SHP77 treated with DMSO at 0.1 percent for 48 hours (cell line): ENCODE data around the gene TMEM267.
"Not testable (repeated sequence)": the region's sequence is repeated elsewhere in the genome, so short reads cannot be mapped to it uniquely, and the experiment has no call there.

Source experiments
- DNase-seq: peaks from one replicate; lab custom pipeline; 2025; lab: John Stamatoyannopoulos, UW

The TMEM267 gene

DNA sequence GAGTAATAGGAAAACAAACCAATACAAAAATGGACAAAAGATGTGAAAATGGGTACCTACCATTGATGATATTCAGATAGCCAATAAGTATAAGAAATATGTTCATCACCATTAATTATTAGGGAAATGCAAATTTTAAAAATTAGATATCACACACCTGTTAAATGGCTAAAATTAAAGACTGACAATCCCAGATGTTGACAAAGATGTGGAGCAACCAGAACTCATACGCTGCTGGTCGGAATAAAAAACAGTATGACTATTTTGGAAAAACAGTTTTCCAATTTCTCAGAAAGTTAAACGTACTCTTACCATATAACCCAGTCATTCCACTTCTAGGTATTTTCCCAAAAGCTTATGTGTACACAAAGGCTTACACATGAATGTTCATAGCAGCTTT lies 27.1 kb downstream of the TMEM267 start:
- no peak for DNase-seq

- not testable (repeated sequence) for DNase-seq
Observed at GRCh38 chr5:43441575-43441974, 42.1 kb downstream of the TMEM267 start.

- no peak for DNase-seq
Observed at GRCh38 chr5:43437062-43437660, 46.5 kb downstream of the TMEM267 start.

- no peak for DNase-seq
Observed at GRCh38 chr5:43433382-43433781, 50.3 kb downstream of the TMEM267 start.

- no peak for DNase-seq
Observed at GRCh38 chr5:43432486-43433375, 50.9 kb downstream of the TMEM267 start.

DNA sequence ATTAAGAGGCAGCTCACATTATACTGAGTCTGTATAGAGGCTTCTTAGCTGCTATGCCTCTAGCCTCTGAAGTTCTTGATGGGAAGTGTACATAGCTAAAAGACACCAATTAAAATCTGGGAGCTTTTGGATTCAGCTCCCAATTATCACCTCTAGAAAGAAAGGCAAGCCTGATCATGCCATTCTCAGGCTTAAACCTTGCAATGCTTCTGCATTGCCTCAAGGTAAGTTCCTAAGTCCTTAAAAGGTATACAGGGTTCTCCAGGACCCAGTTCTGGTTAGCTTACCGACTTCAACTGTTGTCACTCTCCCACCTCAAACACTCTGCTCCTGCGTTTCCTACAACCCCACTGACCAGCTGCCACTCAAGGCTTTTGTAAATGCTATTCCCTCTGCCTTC lies 54.0 kb downstream of the TMEM267 start:
- DNase-seq, result no peak

- no peak for DNase-seq
Observed at GRCh38 chr5:43429016-43429415, 54.6 kb downstream of the TMEM267 start.

GRCh38 chr5:43427306-43427705 lies 56.4 kb downstream of the TMEM267 start:
- DNase-seq, result no peak

- no peak for DNase-seq
Observed at GRCh38 chr5:43425983-43426382, 57.7 kb downstream of the TMEM267 start.

DNA sequence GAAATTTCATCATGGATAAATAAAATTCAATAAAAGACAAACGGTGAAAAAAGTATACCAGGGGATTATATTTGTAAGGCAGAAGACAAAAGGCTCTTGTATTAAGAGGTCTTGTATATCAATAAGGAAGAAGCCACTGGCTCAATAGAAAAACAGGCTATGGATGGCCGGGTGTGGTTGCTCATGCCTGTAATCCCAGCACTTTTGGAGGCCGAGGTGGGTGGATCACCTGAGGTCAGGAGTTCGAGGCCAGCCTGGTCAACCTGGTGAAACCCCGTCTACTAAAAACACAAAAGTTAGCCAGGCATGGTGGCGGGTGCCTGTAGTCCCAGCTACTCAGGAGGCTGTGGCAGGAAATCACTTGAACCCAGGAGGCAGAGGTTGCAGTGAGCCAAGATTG lies 60.6 kb downstream of the TMEM267 start:
- DNase-seq, result not testable (repeated sequence)

- DNase-seq, result no peak
Observed at GRCh38 chr5:43422143-43422542, 61.5 kb downstream of the TMEM267 start.

GRCh38 chr5:43421450-43422133 lies 62.1 kb downstream of the TMEM267 start:
- no peak for DNase-seq

DNA sequence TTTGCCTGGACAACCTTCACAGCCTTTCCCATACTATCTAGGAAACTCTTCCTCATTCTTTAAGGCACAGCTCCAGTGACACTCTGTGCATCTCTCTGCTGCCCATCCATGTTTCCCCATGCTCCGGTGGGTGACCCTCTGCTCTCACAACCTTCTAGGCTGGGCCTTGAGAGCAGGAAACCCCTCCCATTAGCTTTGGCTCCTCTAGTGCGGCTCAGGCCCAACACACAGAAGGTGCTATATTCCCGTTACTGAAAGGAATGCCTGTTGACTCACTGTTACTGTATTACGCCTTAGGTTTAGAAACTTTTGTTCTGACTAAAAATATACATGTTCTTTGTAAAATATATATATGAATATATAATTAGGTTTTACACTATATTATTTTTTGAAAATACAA lies 63.4 kb downstream of the TMEM267 start:
- no peak for DNase-seq

- no peak for DNase-seq
Observed at GRCh38 chr5:43418561-43418960, 65.1 kb downstream of the TMEM267 start.

DNA sequence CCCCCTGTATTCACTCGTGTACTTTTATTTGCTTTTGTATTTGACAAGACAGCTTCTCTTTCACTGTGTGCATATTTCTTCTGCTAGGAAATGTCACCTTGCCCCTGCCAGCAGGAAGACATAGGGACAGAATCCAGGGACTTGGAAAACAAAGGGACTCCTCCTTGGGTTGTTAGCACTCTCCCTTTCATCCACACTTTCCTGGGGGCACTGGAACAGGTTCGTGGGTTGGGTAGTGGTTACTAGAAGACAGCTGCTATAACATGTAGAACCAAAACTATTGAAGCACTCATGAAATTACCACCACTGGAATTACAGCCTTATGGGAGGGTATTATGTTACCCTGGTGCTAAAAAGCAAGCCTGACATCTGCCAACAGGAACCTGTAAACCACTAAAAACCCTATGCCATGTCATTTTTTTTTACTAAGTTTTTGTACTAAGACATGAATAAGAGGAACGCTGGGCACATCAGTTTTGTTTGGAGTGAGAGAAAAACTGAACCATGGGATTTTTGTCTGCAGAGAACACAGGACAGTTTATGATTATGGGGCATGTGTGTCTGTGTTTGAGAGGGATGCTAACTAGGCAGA lies 66.8 kb downstream of the TMEM267 start:
- no peak for DNase-seq

GRCh38 chr5:43415935-43416802 lies 67.5 kb downstream of the TMEM267 start:
- DNase-seq, result no peak

DNA sequence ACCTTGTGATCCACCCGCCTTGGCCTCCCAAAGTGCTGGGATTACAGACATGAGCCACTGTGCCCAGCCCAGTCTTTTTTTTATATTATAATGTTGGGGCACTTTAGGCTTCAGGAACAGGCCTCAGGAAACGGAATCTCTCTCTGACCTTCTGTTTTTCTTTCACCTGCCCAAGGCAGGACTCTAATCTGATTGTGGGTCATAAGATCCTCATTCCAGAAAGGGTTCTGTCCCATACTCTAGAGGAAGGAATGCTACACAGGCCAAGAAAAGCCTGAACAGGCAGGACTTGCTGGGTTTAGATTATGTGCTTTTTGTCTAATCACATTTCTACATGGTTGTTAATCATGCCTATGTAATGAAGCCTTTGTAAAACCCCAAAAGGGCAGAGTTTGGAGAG lies 69.7 kb downstream of the TMEM267 start:
- no peak for DNase-seq

GRCh38 chr5:43412644-43413043 lies 71.0 kb downstream of the TMEM267 start:
- no peak for DNase-seq

DNA sequence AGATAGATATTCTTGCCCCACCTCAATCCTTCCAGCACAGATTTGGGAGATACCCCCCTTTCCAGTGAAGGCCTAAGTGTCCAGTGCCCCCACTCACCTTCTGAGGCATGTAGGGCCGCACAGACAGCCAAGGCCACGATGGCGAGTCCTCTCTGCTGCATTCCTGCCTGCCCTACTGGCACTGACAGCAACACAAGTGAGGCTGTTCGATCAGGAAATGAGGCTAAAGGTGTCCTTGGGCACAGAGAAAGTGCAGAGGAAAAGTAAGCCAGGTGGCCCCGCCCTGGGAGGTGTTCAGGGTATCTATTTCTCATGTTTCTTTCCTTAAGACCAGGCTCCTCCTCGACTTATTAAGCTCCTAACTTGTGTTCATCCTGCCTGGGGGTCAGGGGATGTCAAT lies 71.5 kb downstream of the TMEM267 start, which contains the start of gene CCL28:
CCL28 (minus strand) TSS at position 236 of the 400 bp plus-strand sequence; CDS start at position 161, 75 bp downstream.
- DNase-seq, result no peak

- no peak for DNase-seq
Observed at GRCh38 chr5:43411495-43411894, 72.2 kb downstream of the TMEM267 start.

GRCh38 chr5:43410414-43410813 lies 73.3 kb downstream of the TMEM267 start:
- DNase-seq, result no peak
